Stimulated activated CD8-positive, alpha-beta memory T cell treated with anti-CD3 and anti-CD28 coated beads, Interleukin-15, amount 100 ng/mL, for 1 hour (primary cell): ENCODE measurements around the gene RANGRF.
"Not testable (repeated sequence)": the region's sequence is repeated elsewhere in the genome, so short reads cannot be mapped to it uniquely, and the experiment has no call there.

Experiments used
- DNase-seq: peaks from one replicate; pipeline ENCODE4 v3.0.0-alpha.2; 2020; ENCODE audit warnings: low read depth

The RANGRF gene, protein sequence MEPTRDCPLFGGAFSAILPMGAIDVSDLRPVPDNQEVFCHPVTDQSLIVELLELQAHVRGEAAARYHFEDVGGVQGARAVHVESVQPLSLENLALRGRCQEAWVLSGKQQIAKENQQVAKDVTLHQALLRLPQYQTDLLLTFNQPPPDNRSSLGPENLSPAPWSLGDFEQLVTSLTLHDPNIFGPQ

GRCh38 chr17:8288336-8289102 lies at the start of gene RANGRF:
TSS of gene RANGRF (plus strand) at chr17:8288670. CDS start at chr17:8288789, 119 bp downstream.
- DNase-seq: peak; percentile 63

- no peak for DNase-seq
These were observed 44.6 kb upstream of the RANGRF start for GRCh38 chr17:8243827-8244226.

- no peak for DNase-seq
These were observed 43.7 kb upstream of the RANGRF start for GRCh38 chr17:8244768-8245167.

DNA sequence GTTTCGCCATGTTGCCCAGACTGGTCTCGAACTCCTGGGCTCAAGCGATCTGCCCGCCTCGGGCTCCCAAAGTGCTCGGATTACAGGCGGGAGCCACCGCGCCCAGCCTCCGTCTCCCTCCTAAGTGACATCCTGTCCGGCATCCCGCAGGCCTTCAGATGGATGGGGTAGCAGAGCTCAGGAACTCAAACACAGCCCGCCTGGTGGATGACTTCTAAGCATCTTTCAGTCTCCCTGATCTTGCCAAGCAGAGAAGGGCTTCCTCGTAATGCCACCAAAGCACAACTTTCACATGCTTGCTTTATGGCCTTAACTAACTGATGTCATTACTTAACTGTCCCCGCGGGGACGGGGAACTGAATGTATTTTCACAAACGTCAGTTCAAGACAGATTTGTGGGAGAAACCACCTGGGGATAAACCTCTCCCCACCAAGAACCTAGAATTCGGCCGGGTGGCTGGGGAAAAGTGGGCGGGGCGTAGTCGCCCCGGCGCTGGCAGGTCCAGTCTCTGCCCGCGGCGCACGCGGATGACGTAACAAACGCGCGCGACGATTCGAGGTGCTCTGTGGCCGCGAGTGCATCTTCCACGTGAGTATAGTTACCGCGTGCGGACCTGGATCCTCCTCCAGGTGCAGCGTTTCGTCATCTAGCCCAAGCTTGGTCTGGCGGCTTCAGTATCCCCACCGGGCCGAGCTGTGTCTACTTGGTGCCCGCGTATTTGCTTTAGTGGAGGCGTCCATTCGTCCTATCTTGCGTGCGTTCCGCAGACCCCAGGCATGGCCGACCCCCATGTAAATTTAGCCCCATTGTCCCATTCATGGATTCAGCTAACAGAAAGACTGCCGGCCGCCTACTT lies 39.5 kb upstream of the RANGRF start, which contains the start of gene PFAS:
TSS of gene PFAS (plus strand) at position 539 of the 857 bp plus-strand sequence. CDS start 4,649 bp downstream, outside the sequence.
- peak; percentile 93 for DNase-seq

- no peak for DNase-seq
These were observed 38.6 kb upstream of the RANGRF start for GRCh38 chr17:8249621-8250500.

DNA sequence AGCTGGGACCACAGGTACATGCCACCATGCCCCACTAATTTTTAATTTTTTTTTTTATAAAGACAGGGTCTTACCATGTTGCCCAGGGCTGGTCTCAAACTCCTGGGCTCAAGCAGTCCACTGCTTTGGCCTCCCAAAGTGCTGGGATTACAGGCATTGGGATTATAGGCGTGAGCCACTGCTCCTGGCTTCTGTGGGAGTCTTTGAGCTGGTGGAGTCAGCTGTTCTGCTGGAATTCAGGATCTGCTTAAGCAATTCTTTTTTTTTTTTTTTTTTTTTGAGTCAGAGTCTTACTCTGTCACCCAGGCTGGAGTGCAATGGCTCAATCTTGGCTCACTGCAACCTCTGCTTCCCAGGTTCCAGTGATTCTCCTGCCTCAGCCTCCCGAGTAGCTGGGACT lies 37.1 kb upstream of the RANGRF start:
- not testable (repeated sequence) for DNase-seq

DNA sequence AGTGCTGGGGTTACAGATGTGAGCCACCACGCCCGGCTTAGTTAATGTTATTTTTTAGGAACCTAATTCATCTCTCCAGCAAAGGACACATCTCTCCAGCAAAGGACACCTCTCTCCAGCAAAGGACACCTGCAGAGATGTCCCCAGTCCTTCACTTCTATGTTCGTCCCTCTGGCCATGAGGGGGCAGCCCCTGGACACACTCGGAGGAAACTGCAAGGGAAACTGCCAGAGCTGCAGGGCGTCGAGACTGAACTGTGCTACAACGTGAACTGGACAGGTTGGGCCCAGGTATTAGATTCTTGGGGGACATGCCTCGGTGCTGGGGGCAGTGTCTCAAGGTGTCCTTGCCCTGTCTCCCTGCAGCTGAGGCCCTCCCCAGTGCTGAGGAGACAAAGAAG lies 34.7 kb upstream of the RANGRF start:
- DNase-seq: no peak

GRCh38 chr17:8254881-8255280 lies 33.6 kb upstream of the RANGRF start:
- no peak for DNase-seq

DNA sequence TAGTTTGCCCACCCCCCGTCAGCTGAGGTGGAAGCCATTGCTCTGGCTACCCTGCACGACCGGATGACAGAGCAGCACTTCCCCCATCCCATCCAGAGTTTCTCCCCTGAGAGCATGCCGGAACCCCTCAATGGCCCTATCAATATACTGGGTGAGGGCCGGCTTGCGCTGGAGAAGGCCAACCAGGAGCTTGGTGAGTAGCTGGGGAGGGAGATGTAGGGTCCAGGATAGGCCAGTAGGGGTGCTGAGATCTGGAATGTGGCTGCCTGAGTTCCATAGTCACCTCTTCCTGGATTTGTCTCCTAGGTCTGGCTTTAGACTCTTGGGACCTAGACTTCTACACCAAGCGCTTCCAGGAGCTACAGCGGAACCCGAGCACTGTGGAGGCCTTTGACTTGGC lies 33.0 kb upstream of the RANGRF start:
- no peak for DNase-seq

- no peak for DNase-seq
These were observed 32.2 kb upstream of the RANGRF start for GRCh38 chr17:8256291-8256690.

- no peak for DNase-seq
These were observed 31.8 kb upstream of the RANGRF start for GRCh38 chr17:8256691-8257090.

DNA sequence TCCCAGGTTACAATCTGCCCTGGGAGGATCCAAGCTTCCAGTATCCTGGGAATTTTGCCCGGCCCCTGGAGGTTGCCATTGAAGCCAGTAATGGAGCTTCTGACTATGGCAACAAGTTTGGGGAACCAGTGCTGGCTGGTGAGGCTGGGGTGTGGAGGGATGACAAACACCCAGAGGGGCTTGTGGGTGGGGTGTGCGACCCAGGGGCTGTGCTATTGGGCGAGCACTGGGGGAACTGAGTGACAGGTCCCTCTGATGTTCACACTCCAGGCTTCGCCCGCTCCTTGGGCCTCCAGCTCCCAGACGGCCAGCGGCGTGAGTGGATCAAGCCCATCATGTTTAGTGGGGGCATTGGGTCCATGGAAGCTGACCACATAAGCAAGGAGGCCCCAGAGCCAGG lies 30.7 kb upstream of the RANGRF start:
- DNase-seq: no peak

DNA sequence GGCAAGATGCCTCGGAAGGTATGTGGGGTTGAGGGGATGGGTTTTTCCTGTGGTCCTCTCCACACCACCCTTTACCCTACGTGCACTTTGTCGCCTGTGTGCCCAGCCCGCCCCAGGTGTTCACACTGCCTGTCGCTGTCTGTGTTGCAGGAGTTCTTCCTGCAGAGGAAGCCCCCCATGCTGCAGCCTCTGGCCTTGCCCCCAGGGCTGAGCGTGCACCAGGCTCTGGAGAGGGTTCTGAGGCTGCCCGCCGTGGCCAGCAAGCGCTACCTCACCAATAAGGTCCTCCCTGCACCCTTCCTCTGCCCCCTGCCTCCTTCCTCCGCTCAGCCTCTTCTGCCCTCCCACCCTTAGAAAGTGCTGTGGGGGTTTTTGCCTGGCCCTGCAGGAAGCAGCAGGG lies 24.1 kb upstream of the RANGRF start:
- DNase-seq: no peak

DNA sequence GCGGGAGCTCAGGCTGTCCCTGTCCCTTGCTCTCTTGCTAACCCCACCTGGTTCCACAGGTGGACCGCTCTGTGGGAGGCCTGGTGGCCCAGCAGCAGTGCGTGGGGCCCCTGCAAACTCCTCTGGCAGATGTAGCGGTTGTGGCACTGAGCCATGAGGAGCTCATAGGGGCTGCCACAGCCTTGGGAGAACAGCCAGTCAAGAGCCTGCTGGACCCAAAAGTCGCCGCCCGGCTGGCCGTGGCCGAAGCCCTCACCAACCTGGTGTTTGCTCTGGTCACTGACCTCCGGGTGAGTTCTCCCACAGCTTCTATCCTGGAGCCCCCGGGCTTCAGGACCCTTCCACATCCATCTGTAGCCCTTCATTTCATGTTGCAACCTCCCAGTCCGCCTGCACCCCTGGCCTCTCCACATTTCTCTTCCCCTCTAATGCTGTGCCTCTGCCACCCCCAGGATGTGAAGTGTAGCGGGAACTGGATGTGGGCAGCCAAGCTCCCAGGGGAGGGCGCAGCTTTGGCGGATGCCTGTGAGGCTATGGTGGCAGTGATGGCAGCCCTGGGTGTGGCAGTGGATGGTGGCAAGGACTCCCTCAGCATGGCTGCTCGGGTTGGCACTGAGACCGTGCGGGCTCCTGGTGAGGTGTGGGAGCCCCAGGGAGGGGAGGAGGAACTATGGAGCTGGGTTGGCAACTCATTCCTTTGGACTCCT lies 23.5 kb upstream of the RANGRF start:
- no peak for DNase-seq

DNA sequence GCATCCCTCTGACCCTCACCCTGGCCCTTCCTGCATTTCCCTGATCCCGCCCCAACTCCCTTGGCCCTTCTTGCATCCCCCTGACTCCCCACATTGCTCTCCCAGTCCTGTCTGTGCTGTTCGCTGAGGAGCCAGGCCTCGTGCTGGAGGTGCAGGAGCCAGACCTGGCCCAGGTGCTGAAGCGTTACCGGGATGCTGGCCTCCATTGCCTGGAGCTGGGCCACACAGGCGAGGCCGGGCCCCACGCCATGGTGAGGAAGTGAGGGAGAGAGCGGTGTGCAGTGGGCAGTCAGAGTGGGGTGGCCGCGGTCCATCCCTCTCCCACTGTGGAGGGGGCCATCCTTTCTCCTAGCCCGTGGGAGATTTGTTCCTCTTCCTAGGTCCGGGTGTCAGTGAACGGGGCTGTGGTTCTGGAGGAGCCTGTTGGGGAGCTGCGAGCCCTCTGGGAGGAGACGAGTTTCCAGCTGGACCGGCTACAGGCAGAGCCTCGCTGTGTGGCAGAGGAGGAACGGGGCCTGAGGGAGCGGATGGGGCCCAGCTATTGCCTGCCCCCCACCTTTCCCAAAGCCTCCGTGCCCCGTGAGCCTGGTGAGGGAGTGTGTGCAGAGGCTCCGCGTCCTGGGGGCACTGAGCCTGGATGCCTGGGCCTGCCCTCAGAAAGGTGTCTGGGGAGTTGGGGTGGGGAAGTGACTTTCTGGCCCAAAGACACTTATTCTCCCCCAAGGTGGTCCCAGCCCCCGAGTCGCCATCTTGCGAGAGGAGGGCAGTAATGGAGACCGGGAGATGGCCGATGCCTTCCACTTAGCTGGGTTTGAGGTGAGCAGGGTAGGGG lies 21.6 kb upstream of the RANGRF start:
- DNase-seq: no peak

- DNase-seq: no peak
These were observed 20.9 kb upstream of the RANGRF start for GRCh38 chr17:8267480-8268147.

DNA sequence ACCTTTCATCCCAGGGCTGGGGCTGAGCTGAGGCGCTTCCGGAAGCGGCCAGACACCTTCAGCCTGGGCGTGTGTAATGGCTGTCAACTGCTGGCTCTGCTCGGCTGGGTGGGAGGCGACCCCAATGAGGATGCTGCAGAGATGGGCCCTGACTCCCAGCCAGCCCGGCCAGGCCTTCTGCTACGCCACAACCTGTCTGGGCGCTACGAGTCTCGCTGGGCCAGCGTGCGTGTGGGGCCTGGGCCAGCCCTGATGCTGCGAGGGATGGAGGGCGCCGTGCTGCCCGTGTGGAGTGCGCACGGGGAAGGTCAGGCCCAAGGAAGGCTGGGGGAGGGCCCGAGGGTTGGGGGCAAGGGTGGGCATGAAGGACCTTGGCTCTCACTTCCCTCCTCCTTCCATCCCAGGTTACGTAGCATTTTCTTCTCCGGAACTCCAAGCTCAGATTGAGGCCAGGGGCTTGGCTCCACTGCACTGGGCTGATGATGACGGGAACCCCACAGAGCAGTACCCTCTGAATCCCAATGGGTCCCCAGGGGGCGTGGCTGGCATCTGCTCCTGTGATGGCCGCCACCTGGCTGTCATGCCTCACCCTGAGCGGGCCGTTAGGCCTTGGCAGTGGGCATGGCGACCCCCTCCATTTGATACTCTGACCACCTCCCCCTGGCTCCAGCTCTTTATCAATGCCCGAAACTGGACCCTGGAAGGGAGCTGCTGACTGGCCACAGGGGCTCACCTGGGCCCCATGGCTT lies 19.7 kb upstream of the RANGRF start:
- no peak for DNase-seq

DNA sequence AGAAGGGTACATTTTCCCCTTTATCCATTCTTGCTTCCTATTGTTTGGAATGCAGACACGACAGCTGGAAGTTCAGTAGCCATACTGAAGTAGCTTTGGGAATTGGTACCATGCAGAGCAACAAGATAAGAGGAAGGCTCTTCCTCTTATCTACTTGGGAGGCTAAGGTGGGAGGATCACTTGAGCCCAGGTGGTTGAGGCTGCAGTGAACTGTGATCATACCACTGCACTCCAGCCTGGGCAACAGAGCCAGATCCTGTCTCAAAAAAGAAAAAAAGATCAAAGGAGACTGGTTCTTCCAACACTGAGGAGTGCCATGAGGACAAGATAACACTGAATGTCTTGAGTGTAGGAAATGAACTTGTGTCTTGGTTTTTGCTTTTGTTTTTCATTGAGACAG lies 16.0 kb upstream of the RANGRF start:
- no peak for DNase-seq

- DNase-seq: no peak
These were observed 14.5 kb upstream of the RANGRF start for GRCh38 chr17:8273884-8274444.
